ENCODE measurements around the gene RPS21.

DNA sequence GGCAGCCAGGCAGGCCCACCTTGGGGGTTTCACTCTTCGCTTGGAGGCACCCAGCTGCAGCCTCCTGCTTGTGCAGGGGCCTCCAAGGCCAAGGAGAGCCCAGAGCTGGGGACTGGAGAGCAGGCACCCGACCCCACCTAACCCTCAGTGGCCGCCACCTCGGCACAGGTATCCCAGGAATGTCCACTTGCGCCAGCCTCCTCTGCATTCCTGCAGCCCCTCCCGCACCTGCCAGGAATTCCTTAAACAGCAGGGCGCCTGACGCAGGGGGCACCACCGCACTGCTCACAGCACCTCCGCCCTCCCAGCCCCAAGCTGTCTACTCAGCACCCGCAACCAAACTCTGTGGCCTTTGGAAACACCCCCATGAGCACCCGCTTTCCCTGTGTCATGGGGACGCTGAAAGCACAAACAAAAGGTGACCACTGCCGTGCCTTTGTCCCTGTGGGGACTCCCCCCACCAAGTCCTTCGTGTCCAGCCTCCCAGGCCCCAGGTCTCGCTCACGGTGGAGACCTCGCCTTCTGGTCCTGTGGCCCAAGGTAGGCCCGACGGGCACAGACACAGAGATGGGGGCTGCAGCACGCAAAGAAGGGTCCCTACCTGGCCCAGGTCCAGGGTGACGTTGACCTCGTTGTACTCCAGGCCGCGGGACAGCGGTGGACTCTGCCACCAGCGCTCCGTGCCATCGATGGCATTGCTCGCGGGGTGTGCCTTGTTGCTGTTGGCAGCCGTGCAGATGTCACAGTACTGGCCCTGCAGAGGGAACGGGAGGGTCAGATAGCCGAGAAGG, 24.9 kb upstream of the RPS21 start:
- TF ChIP-seq, protein P1, sequence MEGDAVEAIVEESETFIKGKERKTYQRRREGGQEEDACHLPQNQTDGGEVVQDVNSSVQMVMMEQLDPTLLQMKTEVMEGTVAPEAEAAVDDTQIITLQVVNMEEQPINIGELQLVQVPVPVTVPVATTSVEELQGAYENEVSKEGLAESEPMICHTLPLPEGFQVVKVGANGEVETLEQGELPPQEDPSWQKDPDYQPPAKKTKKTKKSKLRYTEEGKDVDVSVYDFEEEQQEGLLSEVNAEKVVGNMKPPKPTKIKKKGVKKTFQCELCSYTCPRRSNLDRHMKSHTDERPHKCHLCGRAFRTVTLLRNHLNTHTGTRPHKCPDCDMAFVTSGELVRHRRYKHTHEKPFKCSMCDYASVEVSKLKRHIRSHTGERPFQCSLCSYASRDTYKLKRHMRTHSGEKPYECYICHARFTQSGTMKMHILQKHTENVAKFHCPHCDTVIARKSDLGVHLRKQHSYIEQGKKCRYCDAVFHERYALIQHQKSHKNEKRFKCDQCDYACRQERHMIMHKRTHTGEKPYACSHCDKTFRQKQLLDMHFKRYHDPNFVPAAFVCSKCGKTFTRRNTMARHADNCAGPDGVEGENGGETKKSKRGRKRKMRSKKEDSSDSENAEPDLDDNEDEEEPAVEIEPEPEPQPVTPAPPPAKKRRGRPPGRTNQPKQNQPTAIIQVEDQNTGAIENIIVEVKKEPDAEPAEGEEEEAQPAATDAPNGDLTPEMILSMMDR (IDR thresholded peaks at IDR 0.05; ENCODE audit: poor library complexity, severe bottlenecking): no peak
- TF ChIP-seq, protein P2, sequence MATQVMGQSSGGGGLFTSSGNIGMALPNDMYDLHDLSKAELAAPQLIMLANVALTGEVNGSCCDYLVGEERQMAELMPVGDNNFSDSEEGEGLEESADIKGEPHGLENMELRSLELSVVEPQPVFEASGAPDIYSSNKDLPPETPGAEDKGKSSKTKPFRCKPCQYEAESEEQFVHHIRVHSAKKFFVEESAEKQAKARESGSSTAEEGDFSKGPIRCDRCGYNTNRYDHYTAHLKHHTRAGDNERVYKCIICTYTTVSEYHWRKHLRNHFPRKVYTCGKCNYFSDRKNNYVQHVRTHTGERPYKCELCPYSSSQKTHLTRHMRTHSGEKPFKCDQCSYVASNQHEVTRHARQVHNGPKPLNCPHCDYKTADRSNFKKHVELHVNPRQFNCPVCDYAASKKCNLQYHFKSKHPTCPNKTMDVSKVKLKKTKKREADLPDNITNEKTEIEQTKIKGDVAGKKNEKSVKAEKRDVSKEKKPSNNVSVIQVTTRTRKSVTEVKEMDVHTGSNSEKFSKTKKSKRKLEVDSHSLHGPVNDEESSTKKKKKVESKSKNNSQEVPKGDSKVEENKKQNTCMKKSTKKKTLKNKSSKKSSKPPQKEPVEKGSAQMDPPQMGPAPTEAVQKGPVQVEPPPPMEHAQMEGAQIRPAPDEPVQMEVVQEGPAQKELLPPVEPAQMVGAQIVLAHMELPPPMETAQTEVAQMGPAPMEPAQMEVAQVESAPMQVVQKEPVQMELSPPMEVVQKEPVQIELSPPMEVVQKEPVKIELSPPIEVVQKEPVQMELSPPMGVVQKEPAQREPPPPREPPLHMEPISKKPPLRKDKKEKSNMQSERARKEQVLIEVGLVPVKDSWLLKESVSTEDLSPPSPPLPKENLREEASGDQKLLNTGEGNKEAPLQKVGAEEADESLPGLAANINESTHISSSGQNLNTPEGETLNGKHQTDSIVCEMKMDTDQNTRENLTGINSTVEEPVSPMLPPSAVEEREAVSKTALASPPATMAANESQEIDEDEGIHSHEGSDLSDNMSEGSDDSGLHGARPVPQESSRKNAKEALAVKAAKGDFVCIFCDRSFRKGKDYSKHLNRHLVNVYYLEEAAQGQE (IDR thresholded peaks at IDR 0.05; ENCODE audit: borderline replicate concordance): no peak
- TF ChIP-seq EP300 (conservative IDR thresholded peaks at IDR 0.05; ENCODE audit: poor library complexity, severe bottlenecking) (no peak), RAD21 (conservative IDR thresholded peaks at IDR 0.05) (no peak), EZH2 (IDR thresholded peaks at IDR 0.05; ENCODE audit: borderline replicate concordance, insufficient read depth, low read length, poor library complexity, severe bottlenecking) (no peak), TAF1 (IDR thresholded peaks at IDR 0.05; ENCODE audit: low read depth) (no peak)

All from neural cell (in vitro differentiated cells).